Esophagus muscularis mucosa (tissue), 3 donors: ENCODE measurements around the gene SPATS2.

Source experiments
- CTCF ChIP-seq, 3 experiments: fragments of 200-600 bp in 2 of 3; fragments of 450-650 bp in 1 of 3; sonication (generic) in 2 of 3; IDR thresholded peaks; one replicate each; pipeline ENCODE4 v1.5.1; 2017 to 2019; ENCODE audit warnings: antibody characterized with exemption in 3 of 3, mild to moderate bottlenecking in 2 of 3, moderate library complexity in 1 of 3
- EP300 ChIP-seq: sonication (generic); formaldehyde crosslinking; IDR thresholded peaks from one replicate; pipeline ENCODE4 v1.6.1; 2017; ENCODE audit warnings: antibody characterized with exemption

GRCh38 chr12:49563951-49564685, 196.9 kb downstream of the SPATS2 start:
- TF ChIP-seq CTCF (IDR thresholded peaks at IDR 0.05) (no peak), EP300 (no peak)
